Activated B cell treated with CpG ODN at 0.5 μM for 24 hours (primary cell): ENCODE data around the gene TMC2. TPM values are rescaled to one million over a fixed set of nuclear protein-coding genes. Genes with fewer than 3 reads are reported as not detected.

ENCODE experiments used
- ATAC-seq: fragments of 200-7000 bp; cut with Tn5 transposase; one replicate; pipeline ENCODE4 v1.10.0; 2021; ENCODE audit warnings: low read depth, mild to moderate bottlenecking, moderate library complexity
- CTCF ChIA-PET: fragments of 350-600 bp; sonication (Branson Sonifier 250); formaldehyde crosslinking; loops from one replicate; lab custom pipeline; 2021; ENCODE audit warnings: antibody characterized with exemption; lab: Charles Lee
- POLR2A ChIA-PET: fragments of 350-600 bp; sonication (Branson Sonifier 250); formaldehyde crosslinking; loops from one replicate; lab custom pipeline; 2021; ENCODE audit warnings: antibody characterized with exemption; lab: Charles Lee
- DNase-seq: peaks from one replicate; pipeline ENCODE4 v3.0.0; 2022
- H3K27ac Mint-ChIP-seq: one replicate; pipeline ENCODE4 v1.8.0; 2020; ENCODE audit warnings: mixed read lengths
- H3K27me3 Mint-ChIP-seq: one replicate; pipeline ENCODE4 v1.8.0; 2021; ENCODE audit warnings: mixed read lengths
- H3K36me3 Mint-ChIP-seq: one replicate; pipeline ENCODE4 v1.8.0; 2021; ENCODE audit warnings: low read depth, mixed read lengths
- H3K4me1 Mint-ChIP-seq: one replicate; pipeline ENCODE4 v1.8.0; 2021; ENCODE audit warnings: mixed read lengths
- H3K4me3 Mint-ChIP-seq: one replicate; pipeline ENCODE4 v1.8.0; 2020; ENCODE audit warnings: mild to moderate bottlenecking, mixed read lengths
- H3K9me3 Mint-ChIP-seq: one replicate; pipeline ENCODE4 v1.8.0; 2020; ENCODE audit warnings: mixed read lengths
- CTCF ChIP-seq: fragments of 200-600 bp; IDR thresholded peaks from one replicate; pipeline ENCODE4 v1.8.0; 2022; ENCODE audit warnings: antibody characterized with exemption, mild to moderate bottlenecking
- intact Hi-C: fragments of 100-400 bp; cut with micrococcal nuclease; formaldehyde crosslinking; loops from one replicate; pipeline ENCODE4 v1.15.1; 2024
- total RNA-seq: library from RNA; stranded (reverse); gene quantifications from 2 replicates; pipeline ENCODE4 v1.2.3, GENCODE V29; 2022

The TMC2 gene
- total RNA-seq, 1 donor from 2014 or later = not detected

- H3K36me3 Mint-ChIP-seq = peaks cover 2% of the 10 kb centered on the region
- ChIA-PET POLR2A (no interaction called here), CTCF (no interaction called here)
- H3K4me3 Mint-ChIP-seq = no peak overlapping the region
- H3K9me3 Mint-ChIP-seq = no peaks in the 10 kb centered on the region
- DNase-seq (no peak), ATAC-seq (no peak)
- H3K27me3 Mint-ChIP-seq = peaks cover 49% of the 10 kb centered on the region
- intact Hi-C loops = no loop called here
- peaks cover 13% of the 10 kb centered on the region for H3K4me1 Mint-ChIP-seq
- no peak overlapping the region for H3K27ac Mint-ChIP-seq
- TF ChIP-seq CTCF = no peak
Observed at GRCh38 chr20:2687514-2687913, 151.1 kb downstream of the TMC2 start.

GRCh38 chr20:2688041-2688591 is 151.7 kb downstream of the TMC2 start:
- ATAC-seq (peak; percentile 16), DNase-seq (no peak)
- CTCF ChIA-PET = interaction anchor here (0.6 kb wide), 1 partner anchor 456 kb away, joined by 3 read pairs; no protein-coding TSS in a partner anchor
- Mint-ChIP-seq H3K4me3 (no peak overlapping the region), H3K4me1 (peaks cover 13% of the 10 kb centered on the region), H3K27me3 (peaks cover 46% of the 10 kb centered on the region), H3K27ac (no peak overlapping the region), H3K36me3 (peaks cover 2% of the 10 kb centered on the region), H3K9me3 (no peaks in the 10 kb centered on the region)
- POLR2A ChIA-PET = interaction anchor here (2.6 kb wide), 1 partner anchor 35 kb away, joined by 5 read pairs; the partner anchor contains the start of gene NOP56
- intact Hi-C loops = loop anchor here (1.0 kb wide), 1 partner anchor 55 kb away; no protein-coding TSS in a partner anchor
- TF ChIP-seq CTCF = no peak

- Mint-ChIP-seq H3K27ac (no peak overlapping the region), H3K4me3 (no peak overlapping the region)
- intact Hi-C loops = loop anchor here (5.0 to 10.0 kb wide), 3 partner anchors 38 to 182 kb away; partner anchors contain the start of genes NOP56, PCED1A, PTPRA and VPS16
Observed at GRCh38 chr20:2690213-2690612, 153.8 kb downstream of the TMC2 start.

GRCh38 chr20:2690718-2691117 is 154.3 kb downstream of the TMC2 start:
- intact Hi-C loops = loop anchor here (5.0 to 10.0 kb wide), 3 partner anchors 38 to 182 kb away; partner anchors contain the start of genes NOP56, PCED1A, PTPRA and VPS16
- Mint-ChIP-seq H3K36me3 (peaks cover 2% of the 10 kb centered on the region), H3K27me3 (peaks cover 60% of the 10 kb centered on the region), H3K4me3 (peak overlapping the region; percentile 84), H3K27ac (no peak overlapping the region), H3K9me3 (no peaks in the 10 kb centered on the region), H3K4me1 (peaks cover 13% of the 10 kb centered on the region)
- CTCF ChIA-PET = no interaction called here
- POLR2A ChIA-PET = no interaction called here
- ATAC-seq (no peak), DNase-seq (no peak)
- no peak for TF ChIP-seq CTCF

More at GRCh38 chr20:2690213-2690612, 153.8 kb downstream of the TMC2 start:
- Mint-ChIP-seq H3K9me3 (no peaks in the 10 kb centered on the region), H3K27me3 (peaks cover 59% of the 10 kb centered on the region), H3K4me1 (peaks cover 13% of the 10 kb centered on the region), H3K36me3 (peaks cover 2% of the 10 kb centered on the region)
- ChIA-PET POLR2A (interaction anchor here (2.6 kb wide), 1 partner anchor 37 kb away, joined by 5 read pairs; the partner anchor contains the start of gene NOP56), CTCF (no interaction called here)
- TF ChIP-seq CTCF = no peak
- no peak for DNase-seq
- ATAC-seq = no peak

- Mint-ChIP-seq H3K27ac (no peak overlapping the region), H3K36me3 (peaks cover 2% of the 10 kb centered on the region), H3K4me1 (peaks cover 13% of the 10 kb centered on the region), H3K4me3 (peak overlapping the region; percentile 84), H3K27me3 (peaks cover 64% of the 10 kb centered on the region), H3K9me3 (no peaks in the 10 kb centered on the region)
- no peak for DNase-seq
- intact Hi-C loops = loop anchor here (5.0 to 10.0 kb wide), 3 partner anchors 39 to 181 kb away; partner anchors contain the start of genes NOP56, PCED1A, PTPRA and VPS16
- TF ChIP-seq CTCF = no peak
- CTCF ChIA-PET = no interaction called here
- ATAC-seq = no peak
- POLR2A ChIA-PET = no interaction called here
Observed at GRCh38 chr20:2691127-2691526, 154.8 kb downstream of the TMC2 start.
